ENCODE results near the gene DST.

The DST gene

DNA sequence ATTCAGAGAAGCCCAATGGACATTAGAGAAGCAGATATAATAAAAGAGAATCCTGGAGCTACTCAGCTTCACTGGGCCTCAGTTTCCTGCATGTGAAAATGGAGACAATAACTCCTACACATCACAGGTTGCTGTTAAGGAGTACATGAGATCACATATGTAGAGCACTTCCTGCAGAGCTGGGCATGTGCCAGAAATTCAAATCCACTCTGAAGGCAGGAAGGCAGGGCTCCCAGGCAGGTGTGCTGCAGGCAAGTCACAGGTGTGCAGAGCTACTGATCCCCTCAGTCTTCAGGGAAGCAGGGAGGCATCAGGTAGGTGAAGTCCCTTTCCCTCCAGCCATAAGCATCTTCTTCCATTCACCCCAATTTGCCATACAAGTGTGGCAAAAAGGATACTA lies 48.0 kb downstream of the DST start:
- Mint-ChIP-seq H3K36me3 (ENCODE audit: insufficient read depth) (no peaks in the 10 kb centered on the region), H3K27me3 (no peaks in the 10 kb centered on the region), H3K9me3 (no peaks in the 10 kb centered on the region), H3K4me1 (ENCODE audit: low read depth in 2 of 2) (peaks cover 0 to 7% of the 10 kb centered on the region in 2 donors), H3K27ac (no peak overlapping the region), H3K4me3 (no peak overlapping the region)
- ATAC-seq (replicated peaks), result no peak
- DNase-seq, result no peak

DNA sequence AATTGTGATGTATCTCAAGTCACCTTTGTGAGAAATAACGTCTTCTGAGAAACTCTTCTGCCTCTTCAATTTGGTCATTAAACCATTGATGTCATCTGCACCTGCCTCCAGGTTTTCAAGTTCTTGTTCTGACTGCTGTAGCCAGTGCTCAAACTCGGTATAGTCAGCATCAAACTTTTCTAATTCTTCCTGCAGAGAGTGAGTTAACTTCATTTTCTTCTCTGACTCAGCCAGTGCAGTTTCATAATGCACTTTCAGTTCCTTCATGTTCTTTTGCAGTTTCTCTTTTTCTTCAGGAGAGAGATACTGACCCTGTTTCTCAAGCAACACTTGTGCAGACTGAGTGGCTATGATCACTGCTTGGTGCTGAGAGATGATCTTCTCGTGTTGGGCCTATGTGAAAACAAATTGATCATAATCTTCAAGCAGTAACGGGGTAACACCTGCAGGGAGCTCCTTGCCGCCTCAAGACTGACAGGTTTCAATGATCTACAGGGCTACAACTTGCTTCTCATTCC lies 48.8 kb downstream of the DST start:
- no peak overlapping the region for H3K27ac Mint-ChIP-seq
- no peaks in the 10 kb centered on the region for H3K27me3 Mint-ChIP-seq
- H3K36me3 Mint-ChIP-seq (ENCODE audit: insufficient read depth), result no peaks in the 10 kb centered on the region
- H3K4me1 Mint-ChIP-seq (ENCODE audit: low read depth in 2 of 2), result peaks cover 0 to 7% of the 10 kb centered on the region in 2 donors
- no peaks in the 10 kb centered on the region for H3K9me3 Mint-ChIP-seq
- ATAC-seq (replicated peaks) (peak; percentile 35), DNase-seq (no peak)
- H3K4me3 Mint-ChIP-seq, result peak overlapping the region in 1 of 2 donors; percentile 1

DNA sequence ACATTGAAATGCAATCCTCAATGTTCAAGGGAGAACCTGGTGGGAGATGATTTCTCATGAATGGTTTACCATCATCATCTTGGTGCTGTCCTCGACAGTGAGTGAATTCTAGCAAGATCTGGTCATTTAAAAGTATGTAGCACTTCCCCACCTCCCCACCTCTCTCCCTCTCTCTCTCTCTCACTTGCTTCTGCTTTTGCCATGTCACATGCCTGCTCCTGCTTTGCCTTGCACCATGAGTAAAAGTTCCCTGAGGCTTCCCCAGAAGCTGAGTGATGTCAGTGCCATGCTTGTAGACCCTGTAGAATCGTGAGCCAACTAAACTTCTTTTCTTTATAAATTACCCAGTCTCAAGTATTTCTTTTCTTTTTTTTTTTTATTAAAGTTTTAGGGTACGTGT lies 60.5 kb downstream of the DST start:
- H3K9me3 Mint-ChIP-seq, result no peaks in the 10 kb centered on the region
- no peak for ATAC-seq (replicated peaks)
- no peaks in the 10 kb centered on the region for H3K27me3 Mint-ChIP-seq
- H3K36me3 Mint-ChIP-seq (ENCODE audit: insufficient read depth), result no peaks in the 10 kb centered on the region
- H3K4me3 Mint-ChIP-seq, result no peak overlapping the region
- no peaks in the 10 kb centered on the region for H3K4me1 Mint-ChIP-seq (ENCODE audit: low read depth in 2 of 2)
- no peak overlapping the region for H3K27ac Mint-ChIP-seq
- no peak for DNase-seq

DNA sequence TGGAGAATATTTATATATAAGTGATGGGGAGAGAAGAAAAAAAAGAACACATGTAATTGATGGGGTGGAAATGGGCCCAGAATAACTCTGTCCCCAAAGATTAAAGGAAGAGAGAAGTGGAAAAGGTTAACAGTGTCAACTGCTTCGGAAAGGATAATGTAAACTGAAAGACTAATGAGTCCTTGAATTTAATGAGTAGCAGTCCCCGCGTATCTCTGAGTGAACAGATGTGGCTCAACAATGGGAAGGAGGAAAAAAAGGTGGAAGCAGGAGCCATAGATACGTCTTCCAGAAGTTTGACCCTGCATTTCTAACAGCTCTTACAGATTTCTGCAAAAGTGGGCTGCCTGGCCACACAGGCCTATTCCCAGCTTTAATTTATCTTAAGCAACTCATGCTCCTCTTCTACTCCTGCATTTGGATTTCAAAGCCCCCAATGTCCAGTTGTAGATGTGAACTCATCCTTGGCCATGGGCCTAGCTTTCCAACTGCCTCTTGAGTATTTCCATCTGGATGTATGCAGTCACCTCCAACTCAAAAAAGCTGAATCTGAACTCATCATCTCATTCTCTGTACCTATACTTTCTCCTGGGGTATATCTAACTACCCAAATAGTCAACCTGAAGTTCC lies 61.3 kb downstream of the DST start:
- DNase-seq (no peak), ATAC-seq (replicated peaks) (no peak)
- H3K4me3 Mint-ChIP-seq, result no peak overlapping the region
- H3K9me3 Mint-ChIP-seq, result no peaks in the 10 kb centered on the region
- no peaks in the 10 kb centered on the region for H3K4me1 Mint-ChIP-seq (ENCODE audit: low read depth in 2 of 2)
- no peak overlapping the region for H3K27ac Mint-ChIP-seq
- no peaks in the 10 kb centered on the region for H3K36me3 Mint-ChIP-seq (ENCODE audit: insufficient read depth)
- H3K27me3 Mint-ChIP-seq, result no peaks in the 10 kb centered on the region

DNA sequence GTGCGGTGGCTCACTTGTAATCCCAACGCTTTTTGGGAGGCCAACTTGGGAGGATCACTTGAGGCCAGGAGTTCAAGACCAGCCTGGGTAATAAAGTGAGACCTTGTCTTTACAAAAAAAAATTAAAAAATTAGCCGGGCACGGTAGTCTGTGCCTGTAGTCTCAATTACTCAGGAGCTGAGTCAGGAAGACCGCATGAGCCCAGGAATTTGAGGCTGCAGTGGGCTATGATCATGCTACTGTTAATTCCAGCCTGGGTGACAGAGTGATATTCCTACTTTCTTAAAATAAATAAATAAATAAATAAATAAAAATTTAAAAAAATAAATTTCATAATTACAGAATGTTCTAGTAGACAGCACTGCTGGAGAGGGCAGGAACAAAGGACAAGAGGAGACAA lies 62.4 kb downstream of the DST start:
- Mint-ChIP-seq H3K27ac (no peak overlapping the region), H3K4me3 (no peak overlapping the region), H3K4me1 (ENCODE audit: low read depth in 2 of 2) (no peaks in the 10 kb centered on the region), H3K9me3 (no peaks in the 10 kb centered on the region), H3K27me3 (no peaks in the 10 kb centered on the region), H3K36me3 (ENCODE audit: insufficient read depth) (no peaks in the 10 kb centered on the region)
- DNase-seq (no peak), ATAC-seq (replicated peaks) (no peak)

DNA sequence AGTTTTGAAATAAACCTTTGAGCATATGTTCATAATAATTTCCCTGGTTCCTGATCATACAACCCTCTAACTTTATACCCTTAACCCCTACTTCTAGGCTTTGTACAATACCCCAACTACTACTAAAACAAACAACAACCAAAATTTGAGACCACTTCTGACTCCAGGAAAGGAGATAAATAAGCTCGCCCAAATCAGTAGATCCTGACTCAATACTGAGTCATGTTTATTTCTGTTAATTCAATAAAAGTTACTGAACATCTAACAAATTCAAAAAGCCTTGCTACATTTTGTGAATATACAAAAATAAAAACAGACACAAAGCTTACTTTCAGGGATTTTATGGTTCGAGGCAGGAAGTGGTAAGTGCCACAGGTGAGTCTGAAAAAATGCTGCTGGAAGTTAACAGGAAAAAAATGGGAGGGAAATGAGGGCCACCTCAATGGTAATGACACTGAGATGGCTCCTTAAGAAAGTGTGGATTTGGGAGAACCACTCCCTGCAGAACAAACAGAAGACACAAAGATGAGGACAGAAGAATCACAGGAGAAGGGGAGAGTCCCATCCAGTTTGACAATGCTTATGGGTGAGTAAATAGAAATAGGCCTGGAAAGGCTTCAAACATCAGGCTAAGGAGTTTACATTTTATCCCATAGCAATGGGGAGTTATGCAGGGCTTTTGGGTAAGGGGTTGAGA lies 63.4 kb downstream of the DST start:
- DNase-seq (no peak), ATAC-seq (replicated peaks) (no peak)
- Mint-ChIP-seq H3K36me3 (ENCODE audit: insufficient read depth) (no peaks in the 10 kb centered on the region), H3K4me3 (no peak overlapping the region), H3K4me1 (ENCODE audit: low read depth in 2 of 2) (no peaks in the 10 kb centered on the region), H3K27me3 (no peaks in the 10 kb centered on the region), H3K27ac (no peak overlapping the region), H3K9me3 (no peaks in the 10 kb centered on the region)

DNA sequence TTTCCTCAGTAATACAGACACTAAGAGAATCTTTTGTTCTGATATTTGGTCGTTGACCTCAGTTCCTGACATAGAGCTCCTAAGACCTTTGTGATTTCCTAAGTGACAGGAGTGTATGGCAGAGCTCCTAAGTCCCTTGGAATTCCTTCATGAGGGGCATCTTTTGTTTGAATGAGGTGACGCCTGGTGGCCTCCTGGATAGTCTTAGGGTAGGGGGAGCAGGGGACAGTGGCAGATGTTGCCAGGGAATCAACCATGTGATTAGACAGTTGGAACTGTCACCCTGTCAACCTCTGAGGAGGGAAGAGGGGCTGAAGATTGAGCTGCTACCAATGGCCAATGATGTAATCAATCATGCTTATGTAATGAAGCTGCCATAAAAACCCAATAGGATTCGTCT lies 67.0 kb downstream of the DST start:
- H3K9me3 Mint-ChIP-seq, result no peaks in the 10 kb centered on the region
- no peak for DNase-seq
- H3K4me1 Mint-ChIP-seq (ENCODE audit: low read depth in 2 of 2), result no peaks in the 10 kb centered on the region
- H3K4me3 Mint-ChIP-seq, result no peak overlapping the region
- H3K27me3 Mint-ChIP-seq, result no peaks in the 10 kb centered on the region
- H3K36me3 Mint-ChIP-seq (ENCODE audit: insufficient read depth), result no peaks in the 10 kb centered on the region
- no peak overlapping the region for H3K27ac Mint-ChIP-seq
- ATAC-seq (replicated peaks), result no peak

DNA sequence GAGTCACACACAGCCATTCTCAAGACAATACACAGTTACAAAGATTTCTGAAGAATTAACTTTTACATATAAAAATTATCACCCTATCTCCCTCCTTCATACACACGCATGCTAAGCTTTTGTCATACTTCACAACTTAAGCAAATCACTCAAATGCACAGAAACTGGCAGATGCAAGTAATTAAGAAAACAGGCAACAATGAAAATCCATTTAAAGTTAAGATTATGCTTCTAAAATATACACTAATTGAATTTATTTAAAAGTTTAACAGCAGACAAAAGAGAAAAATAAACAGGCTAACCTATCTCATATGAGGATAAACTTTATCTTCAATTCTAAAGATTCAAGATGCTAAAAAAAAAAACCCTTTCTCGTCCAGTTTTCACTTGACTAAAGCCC lies 68.4 kb downstream of the DST start:
- Mint-ChIP-seq H3K4me3 (no peak overlapping the region), H3K4me1 (ENCODE audit: low read depth in 2 of 2) (no peaks in the 10 kb centered on the region), H3K9me3 (no peaks in the 10 kb centered on the region), H3K36me3 (ENCODE audit: insufficient read depth) (no peaks in the 10 kb centered on the region), H3K27ac (no peak overlapping the region), H3K27me3 (no peaks in the 10 kb centered on the region)
- ATAC-seq (replicated peaks), result no peak
- DNase-seq, result no peak

DNA sequence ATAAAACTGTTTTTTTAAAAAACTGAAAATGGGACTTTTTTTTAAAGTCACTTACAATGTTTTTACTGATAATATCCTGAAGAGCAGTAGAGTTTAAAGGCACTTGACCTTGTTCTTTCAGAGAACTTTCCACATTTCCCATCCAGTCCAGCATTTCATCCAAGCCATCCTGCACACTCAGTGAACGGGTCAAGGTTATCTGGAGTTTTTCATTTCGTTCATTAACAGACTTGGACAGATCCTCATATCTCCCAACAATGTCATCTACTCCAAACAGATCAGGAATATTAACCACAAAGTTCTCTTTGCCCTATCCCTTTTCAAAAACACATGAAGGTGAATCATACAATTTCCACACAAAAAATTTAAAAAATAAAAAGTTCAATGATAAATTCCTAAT lies 69.1 kb downstream of the DST start:
- DNase-seq (no peak), ATAC-seq (replicated peaks) (no peak)
- Mint-ChIP-seq H3K4me3 (no peak overlapping the region), H3K27me3 (no peaks in the 10 kb centered on the region), H3K4me1 (ENCODE audit: low read depth in 2 of 2) (no peaks in the 10 kb centered on the region), H3K27ac (no peak overlapping the region), H3K36me3 (ENCODE audit: insufficient read depth) (no peaks in the 10 kb centered on the region), H3K9me3 (no peaks in the 10 kb centered on the region)

DNA sequence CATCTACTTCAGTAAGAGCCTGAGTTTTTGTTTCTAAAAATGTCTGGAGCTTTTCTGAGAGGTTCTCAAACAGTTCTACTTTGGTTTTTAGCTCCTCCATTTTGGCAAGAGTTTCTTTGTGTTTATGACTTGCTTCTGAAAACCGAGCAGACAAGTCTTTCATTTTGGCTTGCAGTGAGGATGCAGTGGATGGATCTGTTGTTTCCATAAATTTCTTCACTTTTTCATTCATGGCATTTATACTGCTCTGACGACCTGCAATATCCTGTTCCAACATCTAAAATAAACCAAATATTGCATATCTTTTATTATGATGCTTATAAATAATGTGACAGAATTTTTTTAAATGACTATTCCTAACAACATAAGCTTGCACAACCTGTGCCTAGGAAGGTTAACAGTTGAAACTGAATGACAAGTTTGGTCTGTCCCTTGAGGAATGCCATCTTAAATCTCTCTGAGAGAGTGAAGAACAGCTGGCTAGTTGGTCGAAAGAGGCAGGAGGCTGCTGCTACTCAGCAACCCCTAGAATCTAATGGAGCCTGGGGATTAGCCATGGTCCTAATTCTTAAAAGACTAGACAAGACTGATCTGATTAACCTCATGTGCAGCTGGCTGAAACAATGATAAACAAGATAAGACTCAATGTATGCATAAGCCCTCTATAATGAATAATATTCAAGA lies 69.8 kb downstream of the DST start:
- DNase-seq (no peak), ATAC-seq (replicated peaks) (no peak)
- Mint-ChIP-seq H3K9me3 (no peaks in the 10 kb centered on the region), H3K4me3 (no peak overlapping the region), H3K36me3 (ENCODE audit: insufficient read depth) (no peaks in the 10 kb centered on the region), H3K4me1 (ENCODE audit: low read depth in 2 of 2) (no peaks in the 10 kb centered on the region), H3K27ac (no peak overlapping the region), H3K27me3 (no peaks in the 10 kb centered on the region)

DNA sequence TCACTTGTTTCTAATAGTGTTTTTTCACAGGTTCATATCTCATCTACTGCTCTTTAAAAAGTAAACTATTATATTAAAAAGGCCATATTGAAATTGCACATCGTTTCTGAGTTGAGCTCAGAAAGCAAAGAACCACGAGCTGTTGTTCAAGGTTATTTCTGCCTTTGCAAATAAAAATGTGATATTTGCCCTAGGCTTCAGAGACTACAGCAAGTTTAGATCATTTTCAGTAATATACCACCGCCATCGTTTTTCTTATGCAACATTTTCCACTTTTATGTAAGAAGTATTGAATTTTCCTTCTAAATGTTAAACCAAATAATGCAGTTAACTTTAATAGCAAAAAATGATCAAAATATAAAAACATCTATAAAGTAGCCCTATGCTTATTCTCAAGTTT lies 71.1 kb downstream of the DST start:
- Mint-ChIP-seq H3K36me3 (ENCODE audit: insufficient read depth) (no peaks in the 10 kb centered on the region), H3K27me3 (no peaks in the 10 kb centered on the region), H3K4me3 (no peak overlapping the region), H3K27ac (no peak overlapping the region), H3K4me1 (ENCODE audit: low read depth in 2 of 2) (no peaks in the 10 kb centered on the region), H3K9me3 (no peaks in the 10 kb centered on the region)
- no peak for ATAC-seq (replicated peaks)
- DNase-seq, result no peak

DNA sequence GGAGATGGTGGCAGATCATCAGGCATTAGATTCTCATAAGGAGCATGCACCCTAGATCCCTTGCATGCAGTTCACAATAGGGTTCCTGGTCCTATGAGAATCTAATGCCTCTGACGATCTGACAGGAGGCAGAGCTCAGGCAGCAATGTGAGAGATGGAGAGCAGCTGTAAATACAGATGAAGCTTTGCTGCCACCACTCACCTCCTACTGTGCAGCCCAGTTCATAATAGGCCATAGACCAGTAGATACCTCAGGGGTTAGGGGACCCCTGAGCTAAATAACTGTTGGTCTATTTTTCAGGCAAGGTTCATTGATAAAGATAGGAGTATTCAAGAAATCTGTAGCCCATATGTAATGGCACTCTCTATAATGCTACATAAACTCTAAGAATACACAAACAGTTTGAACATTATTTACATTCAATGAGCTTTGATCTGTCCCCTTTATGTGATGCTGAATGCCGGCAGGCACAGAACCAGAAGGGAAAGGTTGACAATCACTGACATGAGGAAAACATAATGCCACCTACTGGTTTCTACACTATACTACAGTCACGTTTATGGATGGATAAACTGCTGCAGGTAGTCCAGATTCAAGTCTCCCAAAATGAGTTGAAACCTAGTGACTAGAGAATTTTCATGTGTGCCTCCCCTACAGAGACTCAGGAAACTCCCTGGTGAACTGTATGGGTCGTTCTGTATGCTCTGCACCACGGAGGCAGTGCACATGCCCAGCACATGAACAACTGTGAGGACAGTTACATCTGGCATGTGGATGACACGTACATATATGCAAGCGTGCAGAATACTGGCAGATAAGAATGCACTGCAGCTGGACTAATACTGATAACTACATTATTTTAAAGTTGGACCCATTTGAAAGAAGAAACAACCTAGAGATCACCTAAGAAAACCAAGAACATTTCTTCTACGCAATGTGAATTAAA lies 72.0 kb downstream of the DST start:
- H3K36me3 Mint-ChIP-seq (ENCODE audit: insufficient read depth), result no peaks in the 10 kb centered on the region

DNA sequence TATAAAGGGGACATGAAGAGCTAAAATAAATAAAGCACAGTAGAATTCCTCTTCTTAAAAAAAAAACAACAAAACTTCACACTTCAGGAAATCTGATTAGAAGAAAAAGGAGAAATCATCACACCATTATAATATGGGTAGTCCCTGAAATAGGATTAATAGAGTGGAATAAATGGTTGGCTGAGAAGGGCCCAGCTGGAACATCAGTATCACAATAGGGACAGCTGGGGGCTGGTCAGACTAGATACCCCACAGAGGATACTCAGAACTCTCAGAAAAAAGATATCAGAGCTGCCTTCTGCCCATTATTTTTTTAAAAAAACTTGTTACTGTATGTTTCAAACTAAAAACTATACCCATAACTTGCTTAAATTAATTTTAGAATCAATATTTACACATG lies 75.2 kb downstream of the DST start:
- Mint-ChIP-seq H3K27me3 (no peaks in the 10 kb centered on the region), H3K27ac (no peak overlapping the region), H3K9me3 (no peaks in the 10 kb centered on the region)

More for the DNA sequence above, 72.0 kb downstream of the DST start:
- no peaks in the 10 kb centered on the region for H3K27me3 Mint-ChIP-seq
- no peak overlapping the region for H3K4me3 Mint-ChIP-seq
- ATAC-seq (replicated peaks), result no peak
- no peaks in the 10 kb centered on the region for H3K9me3 Mint-ChIP-seq
- no peak for DNase-seq
- H3K4me1 Mint-ChIP-seq (ENCODE audit: low read depth in 2 of 2), result no peaks in the 10 kb centered on the region
- H3K27ac Mint-ChIP-seq, result no peak overlapping the region

More for the DNA sequence above, 75.2 kb downstream of the DST start:
- DNase-seq (no peak), ATAC-seq (replicated peaks) (no peak)
- Mint-ChIP-seq H3K4me3 (no peak overlapping the region), H3K36me3 (ENCODE audit: insufficient read depth) (no peaks in the 10 kb centered on the region), H3K4me1 (ENCODE audit: low read depth in 2 of 2) (no peaks in the 10 kb centered on the region)

Data from effector memory CD8-positive, alpha-beta T cell (primary cell).